ENCODE measurements around the gene HOXB5.

Gene HOXB5

DNA sequence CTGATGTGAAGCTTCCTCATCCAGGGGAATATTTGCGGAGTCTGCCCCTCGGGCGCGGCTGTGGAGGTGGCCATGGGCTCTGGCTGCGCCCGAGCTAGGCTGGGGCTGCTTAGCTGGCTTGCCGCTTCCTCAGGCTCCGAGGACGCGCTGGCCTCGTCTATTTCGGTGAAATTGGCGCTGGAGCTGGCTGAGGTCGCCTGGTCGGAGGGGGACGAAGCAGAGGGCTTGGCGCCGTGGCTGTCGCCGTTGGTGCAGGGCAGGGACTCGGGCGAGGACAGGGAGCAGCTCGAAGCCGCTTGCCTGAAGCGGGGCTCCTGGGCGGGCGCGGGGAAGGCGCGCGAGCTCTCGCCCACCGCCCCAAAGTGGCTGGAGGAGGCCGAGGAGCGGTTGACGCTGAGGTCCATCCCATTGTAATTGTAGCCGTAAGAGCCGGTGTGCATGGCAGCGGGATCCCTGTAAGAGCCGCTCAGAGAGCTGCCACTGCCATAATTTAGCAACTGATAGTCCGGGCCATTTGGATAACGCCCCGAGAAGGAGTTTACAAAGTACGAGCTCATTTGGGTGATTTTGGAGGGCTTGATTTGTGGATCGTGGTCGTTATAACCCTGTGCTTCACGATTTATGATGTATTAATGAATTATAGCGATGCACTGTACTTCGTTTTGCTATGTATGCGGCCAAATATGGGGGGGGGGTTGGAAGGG, at the start of gene HOXB5:
HOXB5 (minus strand) TSS at position 654 of the 704 bp plus-strand sequence; CDS start at position 557, 97 bp downstream.
- no peak for DNase-seq (ENCODE audit: low read depth)

DNA sequence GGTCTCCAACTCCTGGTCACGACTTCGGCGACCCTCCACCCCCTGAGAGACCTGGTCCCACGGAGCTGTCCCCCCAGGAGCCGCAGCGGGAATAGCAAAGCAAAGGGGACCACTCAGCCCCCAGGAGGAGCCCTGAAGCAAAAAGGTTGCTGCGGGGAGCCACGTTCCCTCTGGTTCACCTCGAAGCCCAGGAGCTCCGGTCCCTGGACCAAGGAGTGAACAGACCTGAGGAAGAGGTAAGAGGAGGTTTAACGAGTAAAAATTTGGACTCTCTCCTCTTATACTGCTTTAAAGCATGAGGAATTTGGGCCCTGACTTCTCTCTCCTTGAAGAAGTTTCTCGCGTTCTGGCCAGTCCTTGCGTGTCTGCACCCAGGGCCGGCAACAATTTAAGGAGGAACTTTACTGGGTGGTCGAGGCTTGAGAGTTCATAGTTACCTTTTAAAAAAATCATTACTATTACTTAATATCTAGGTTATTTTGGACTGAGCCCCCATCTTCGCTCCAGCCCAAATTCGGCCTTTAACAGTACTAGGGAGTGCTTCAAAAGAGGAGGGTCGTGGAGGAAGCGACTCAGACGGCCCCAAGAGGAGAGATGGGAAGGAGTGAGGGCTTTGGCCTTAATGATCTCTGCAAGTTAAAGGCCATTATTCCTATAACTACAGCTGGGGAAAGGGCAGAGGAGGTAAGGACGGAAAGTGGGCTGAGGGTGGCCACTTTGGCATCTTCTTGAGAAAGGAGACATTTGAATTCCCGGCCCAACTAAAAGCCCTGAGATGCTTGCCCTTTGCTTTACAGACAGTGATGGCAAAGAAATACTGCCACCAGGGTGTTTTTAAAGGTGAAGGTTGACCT, 49.5 kb upstream of the HOXB5 start:
- no peak for DNase-seq (ENCODE audit: low read depth)

- DNase-seq (ENCODE audit: low read depth), result no peak
Observed at GRCh38 chr17:48642059-48642842, 48.7 kb upstream of the HOXB5 start.

DNA sequence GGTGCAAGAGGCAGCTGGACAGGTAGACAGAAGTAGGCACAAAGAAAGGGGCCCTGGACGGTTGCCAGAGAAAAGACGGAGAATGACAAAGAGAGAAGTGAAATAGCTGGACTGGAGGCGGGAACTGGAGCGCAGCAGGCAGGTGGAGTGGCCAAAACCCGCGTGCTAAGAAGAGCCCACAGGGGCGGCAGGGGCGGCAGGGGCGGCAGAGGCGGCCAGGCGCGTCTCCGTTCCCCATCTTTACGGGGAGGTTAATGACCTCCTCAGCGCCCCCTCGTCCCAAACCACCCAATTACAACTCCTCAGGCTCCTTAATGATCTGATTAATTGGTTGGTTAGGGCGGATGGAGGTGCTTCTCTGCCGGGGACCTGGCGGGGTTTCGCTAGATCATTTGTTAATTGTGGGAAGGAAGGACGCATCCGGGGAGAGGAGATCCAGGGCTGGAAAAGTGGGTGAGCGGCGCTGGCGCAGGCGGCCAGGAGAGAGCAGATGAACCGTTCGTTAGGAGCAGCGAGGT, 48.0 kb upstream of the HOXB5 start:
- no peak for DNase-seq (ENCODE audit: low read depth)

GRCh38 chr17:48640858-48641180, 47.2 kb upstream of the HOXB5 start:
- DNase-seq (ENCODE audit: low read depth), result no peak

- no peak for DNase-seq (ENCODE audit: low read depth)
Observed at GRCh38 chr17:48639982-48640857, 46.6 kb upstream of the HOXB5 start.

GRCh38 chr17:48639136-48639535, 45.6 kb upstream of the HOXB5 start:
- no peak for DNase-seq (ENCODE audit: low read depth)

DNA sequence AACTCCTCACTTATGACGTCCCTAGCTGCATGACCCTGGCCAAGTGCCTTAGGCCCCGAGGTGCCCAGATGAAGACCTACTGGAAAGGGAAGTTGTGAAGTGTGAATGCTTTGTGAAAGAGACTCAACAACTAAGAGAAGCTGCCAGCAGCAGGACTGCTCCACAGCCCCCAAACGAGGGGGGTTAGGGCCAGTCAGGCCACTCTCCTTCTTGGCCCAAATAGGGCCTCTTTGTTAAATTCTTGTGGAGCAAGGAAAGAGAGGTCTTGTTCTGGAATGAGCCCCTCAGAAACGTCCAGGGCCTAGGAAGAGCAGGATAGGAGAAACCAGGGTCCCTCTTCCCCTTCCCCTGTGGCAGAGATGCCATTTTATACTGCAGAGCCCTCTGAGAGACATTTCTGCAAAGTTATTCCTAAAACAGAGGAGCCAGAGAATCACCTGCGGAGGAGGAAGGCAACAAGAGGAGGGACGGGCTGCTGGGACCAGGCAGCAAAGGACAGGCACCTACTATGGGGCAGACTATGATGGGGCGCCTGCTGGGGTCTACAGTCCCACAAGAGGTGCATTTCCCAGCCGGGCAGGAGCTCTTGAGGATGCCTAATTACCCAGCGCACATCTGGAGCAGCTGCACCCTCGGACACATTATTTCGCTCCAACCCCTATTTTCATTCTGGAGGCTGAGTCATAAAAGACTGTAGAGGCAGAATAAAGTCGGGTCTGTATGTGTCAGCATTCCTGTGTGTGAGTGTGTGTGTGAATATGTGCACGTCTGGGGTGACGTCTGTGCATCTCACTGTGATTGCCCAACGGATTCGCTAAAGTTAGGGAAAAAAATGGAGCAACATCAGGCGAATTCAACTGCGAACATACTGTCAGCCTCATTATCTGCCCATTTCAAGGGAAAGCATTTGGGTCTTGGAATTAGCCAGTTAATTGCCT, 44.0 kb upstream of the HOXB5 start:
- no peak for DNase-seq (ENCODE audit: low read depth)

GRCh38 chr17:48636177-48637018, 42.8 kb upstream of the HOXB5 start:
- peak; percentile 61 for DNase-seq (ENCODE audit: low read depth)

DNA sequence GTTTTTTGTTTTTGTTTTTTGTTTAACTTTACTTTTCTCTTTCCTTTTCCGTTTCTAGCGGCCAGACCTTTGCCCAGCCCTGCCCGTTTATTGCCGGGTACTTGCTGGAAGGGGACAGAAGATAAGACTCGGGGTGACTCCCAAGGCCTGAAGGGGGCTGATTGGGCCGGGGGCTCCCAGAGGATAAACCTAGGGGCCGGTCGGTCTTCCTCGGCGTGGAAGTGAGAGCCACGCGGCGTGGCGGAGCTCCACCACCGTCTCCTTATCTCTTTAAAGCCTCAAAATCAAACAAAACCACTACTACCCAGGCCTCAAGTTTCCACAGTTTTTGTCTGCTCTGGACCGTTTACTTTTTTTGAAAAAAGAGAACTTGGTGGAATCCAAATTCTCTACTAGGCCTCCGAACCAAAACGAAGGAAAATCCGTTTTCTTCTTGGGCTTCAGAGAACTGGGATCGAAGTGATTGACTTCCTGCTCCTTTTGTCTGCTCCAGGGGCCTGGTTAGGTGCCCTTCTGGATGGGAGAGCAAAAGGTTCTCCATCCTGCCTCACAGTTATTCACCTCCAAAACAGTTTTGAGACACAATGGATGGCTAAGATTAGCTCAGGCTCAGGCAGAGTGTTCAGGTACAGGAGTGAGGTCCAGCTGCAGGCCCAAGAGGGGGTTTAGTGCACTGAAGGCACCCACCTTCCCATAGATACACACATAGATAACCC, 41.1 kb upstream of the HOXB5 start:
- DNase-seq (ENCODE audit: low read depth), result no peak

DNA sequence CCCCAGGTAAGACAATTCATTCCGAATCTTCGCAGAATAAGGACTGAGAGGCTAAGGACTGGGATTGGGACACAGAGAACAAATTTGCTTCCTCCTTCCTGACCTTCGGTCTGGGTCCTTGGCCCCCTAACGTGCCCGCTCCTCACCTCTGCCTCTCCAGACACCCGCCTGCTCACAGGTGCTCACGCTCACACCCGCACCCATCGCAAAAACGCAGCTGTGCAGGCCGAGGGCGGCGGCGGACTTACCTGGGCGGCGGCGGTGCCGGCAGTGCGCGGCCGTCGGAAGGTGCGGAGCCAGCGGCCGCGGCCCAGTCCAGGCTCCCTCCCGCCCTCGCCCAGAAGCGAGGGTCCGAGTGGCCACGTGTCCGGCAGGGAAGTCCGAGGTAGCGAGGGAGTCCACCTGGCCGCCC, 39.7 kb upstream of the HOXB5 start:
- no peak for DNase-seq (ENCODE audit: low read depth)

- DNase-seq (ENCODE audit: low read depth), result no peak
Observed at GRCh38 chr17:48632579-48633265, 39.1 kb upstream of the HOXB5 start.

GRCh38 chr17:48631693-48632578, 38.4 kb upstream of the HOXB5 start:
- no peak for DNase-seq (ENCODE audit: low read depth)

- no peak for DNase-seq (ENCODE audit: low read depth)
Observed at GRCh38 chr17:48630925-48631692, 37.5 kb upstream of the HOXB5 start.

DNA sequence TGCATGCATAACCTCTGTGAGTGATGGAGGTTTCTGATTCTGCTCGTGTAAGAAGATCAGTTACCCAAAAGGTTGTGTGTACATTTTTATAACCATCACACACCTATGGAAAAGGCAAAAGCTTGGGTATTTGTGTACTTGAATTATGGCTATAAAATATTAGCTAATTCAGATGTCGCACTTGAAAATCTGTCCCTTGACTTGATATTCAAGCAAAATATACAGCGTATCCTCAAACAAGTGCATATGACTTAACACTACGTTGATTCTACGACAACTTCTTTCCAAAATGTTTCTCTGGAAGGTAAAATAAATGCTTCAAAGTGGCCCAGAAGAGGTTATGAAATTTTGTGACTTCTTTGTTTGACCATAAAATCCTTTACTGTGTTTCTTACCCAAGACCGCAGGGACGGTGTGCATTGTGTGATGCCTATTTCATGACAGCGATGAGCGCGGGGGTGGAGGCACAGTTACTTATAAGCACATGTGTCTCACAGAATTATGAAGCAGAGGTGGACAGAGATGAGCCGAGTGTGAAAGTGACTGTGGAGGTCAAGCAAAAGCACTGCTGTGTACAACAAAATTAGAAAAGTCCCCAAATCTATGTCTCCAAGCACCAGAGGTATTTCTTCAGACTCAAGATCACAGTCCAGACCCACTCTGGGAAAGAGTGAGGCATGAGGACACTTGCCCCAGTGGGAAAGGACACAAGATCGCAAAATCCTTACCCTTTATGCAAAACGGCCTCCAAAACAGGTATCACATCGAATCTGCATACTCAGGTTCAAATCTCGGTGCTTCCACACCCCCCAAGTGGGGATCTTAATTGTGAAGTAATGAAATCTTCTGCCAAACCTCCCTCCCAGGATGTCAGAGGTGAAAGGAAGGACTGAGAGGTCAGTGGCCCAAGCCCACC, 36.7 kb upstream of the HOXB5 start:
- DNase-seq (ENCODE audit: low read depth), result no peak

Data from activated gamma-delta T cell treated with anti-CD3 and anti-CD28 coated beads, Interleukin-2, amount 50 U/mL, for 16 hours (primary cell).